OCI-M1 (cell line): ENCODE measurements around the gene PAPOLA.
"Not testable (repeated sequence)": the region's sequence is repeated elsewhere in the genome, so short reads cannot be mapped to it uniquely, and the experiment has no call there.

Experiments used
- DNase-seq: peaks from one replicate; lab custom pipeline; 2025; lab: John Stamatoyannopoulos, UW

PAPOLA gene

DNA sequence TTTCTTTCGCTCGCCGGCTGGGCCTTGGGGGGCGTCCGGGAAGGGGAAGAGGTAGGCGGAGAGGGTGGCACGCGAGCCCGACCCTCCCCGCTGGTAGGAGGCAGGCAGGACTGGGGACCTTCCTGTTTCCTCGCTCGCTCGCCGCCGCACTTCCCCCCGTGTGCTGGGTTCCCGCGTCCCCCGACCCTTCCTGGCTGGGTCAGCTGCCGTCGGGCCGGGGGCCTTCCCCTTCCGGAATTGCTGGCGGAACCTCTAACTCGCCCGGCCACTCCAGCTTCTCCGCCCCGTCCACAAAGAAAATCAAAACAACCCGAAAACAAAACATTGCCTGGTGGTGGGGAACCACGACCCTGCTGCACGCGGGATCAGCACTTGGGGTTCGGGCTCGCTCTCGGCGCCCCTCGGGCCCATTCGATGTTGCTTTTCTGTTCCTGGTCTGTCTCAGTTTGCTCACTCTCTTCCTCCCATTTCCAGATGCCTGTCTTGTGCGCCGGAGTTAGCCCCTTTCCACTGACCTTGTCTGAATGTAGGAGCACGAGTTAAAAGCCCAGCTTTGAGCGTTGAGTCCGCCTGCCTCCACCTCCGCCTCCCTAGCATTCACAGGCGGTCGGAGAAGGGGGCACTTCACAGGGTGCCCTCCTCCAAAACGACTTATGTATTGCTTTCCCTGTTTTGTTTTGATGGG, 581 bp downstream of the PAPOLA start:
- peak; percentile 62 for DNase-seq

DNA sequence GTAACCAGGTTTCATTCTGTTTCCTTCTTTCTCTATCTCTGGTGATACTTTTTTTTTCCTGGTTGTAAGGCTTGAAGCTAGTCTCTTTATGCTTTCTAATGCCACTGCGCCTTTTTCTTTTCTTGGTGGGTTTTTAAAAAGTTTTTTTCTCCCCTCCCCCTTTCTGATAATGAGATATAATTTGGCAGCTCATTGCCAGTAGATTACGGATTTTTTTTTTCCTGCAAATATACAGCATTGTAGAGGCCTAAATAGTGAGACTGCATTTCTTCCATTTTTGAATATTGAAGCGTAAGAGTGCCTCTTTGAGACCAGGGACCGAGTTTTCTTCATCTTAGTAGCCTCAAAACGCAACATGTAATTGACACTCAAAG, 1.1 kb downstream of the PAPOLA start:
- DNase-seq, result no peak

GRCh38 chr14:96504353-96504752, 2.2 kb downstream of the PAPOLA start:
- not testable (repeated sequence) for DNase-seq

DNA sequence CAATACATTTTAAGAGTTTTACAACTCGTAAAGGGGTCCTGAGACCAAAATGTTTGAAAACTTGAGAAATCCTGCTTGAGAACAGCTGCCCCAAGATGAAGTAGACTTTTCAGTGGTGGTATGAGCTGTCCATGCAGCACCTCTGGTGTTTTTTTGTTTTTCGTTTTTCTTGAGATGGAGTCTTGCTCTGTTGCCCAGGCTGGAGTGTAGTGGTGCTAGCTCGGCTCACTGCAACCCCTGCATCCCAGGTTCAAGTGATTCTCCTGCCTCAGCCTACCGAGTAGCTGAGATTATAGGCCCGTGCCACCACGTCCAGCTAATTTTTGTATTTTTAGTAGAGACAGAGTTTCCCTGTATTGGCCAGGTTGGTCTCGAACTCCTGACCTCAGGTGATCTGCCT, 5.5 kb downstream of the PAPOLA start:
- no peak for DNase-seq

GRCh38 chr14:96508900-96509299, 6.7 kb downstream of the PAPOLA start:
- no peak for DNase-seq

GRCh38 chr14:96509457-96510090, 7.4 kb downstream of the PAPOLA start:
- no peak for DNase-seq

GRCh38 chr14:96511146-96511545, 9.0 kb downstream of the PAPOLA start:
- no peak for DNase-seq

DNA sequence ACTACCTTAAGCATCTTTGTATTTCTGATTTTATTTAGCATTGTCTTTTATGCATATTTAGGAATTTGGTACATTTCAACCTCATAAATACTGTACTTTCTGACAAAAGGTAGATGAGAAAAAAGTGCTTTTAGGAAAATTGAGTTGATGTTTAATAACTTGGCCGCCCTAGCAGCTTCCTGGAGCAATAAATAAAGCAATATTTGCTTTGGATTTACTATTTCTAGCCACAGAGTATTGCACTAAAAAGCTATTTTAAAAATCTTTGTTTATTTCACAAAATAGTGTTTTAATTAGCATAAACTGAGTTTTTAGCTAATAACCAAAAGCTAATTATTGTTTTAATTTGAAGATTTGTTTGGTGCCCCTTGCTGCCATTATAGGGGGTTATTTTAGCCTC, 9.5 kb downstream of the PAPOLA start:
- DNase-seq, result no peak

DNA sequence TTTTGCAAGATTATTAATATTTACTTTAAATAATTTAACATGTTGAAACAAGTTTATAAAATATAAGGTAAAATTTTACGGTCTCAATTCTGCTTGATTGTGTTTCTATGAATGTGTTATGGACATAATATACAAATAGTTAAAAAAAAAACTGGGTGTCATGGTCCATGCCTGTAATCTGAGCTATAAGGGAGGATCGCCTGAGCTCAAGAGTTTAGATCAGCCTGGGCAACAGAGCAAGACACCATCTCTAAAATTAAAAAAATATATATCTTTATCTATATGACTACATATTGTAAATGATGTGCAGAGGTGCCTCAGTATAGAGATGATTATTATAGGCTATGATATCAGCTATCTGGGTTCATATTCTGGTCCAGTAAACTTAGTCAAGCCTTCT, 9.9 kb downstream of the PAPOLA start:
- DNase-seq, result no peak

- DNase-seq, result no peak
Measured at GRCh38 chr14:96512602-96513397, 10.6 kb downstream of the PAPOLA start.

- DNase-seq, result no peak
Measured at GRCh38 chr14:96514694-96515093, 12.5 kb downstream of the PAPOLA start.

DNA sequence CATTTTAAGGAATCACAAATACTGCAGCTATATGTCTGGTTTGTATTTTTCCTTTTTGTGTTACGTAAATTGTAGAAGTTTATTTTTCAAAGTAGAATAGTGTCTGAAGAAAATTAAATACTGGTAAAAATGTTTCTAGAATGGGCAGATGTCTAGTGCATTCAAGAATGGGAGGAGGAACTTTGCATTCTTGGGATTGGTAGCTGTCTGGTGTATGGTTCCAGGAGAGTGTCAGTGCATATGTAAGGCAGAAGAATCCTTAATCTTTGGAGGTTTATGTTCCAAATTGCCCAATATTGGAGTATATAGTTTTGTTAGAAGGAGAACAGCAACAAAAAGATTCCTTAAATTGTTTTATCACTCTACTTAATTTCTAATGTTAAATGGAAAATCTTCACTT, 13.5 kb downstream of the PAPOLA start:
- no peak for DNase-seq

GRCh38 chr14:96516351-96516750, 14.2 kb downstream of the PAPOLA start:
- DNase-seq, result no peak

GRCh38 chr14:96519970-96520369, 17.8 kb downstream of the PAPOLA start:
- no peak for DNase-seq

- DNase-seq, result no peak
Measured at GRCh38 chr14:96525452-96525851, 23.3 kb downstream of the PAPOLA start.

DNA sequence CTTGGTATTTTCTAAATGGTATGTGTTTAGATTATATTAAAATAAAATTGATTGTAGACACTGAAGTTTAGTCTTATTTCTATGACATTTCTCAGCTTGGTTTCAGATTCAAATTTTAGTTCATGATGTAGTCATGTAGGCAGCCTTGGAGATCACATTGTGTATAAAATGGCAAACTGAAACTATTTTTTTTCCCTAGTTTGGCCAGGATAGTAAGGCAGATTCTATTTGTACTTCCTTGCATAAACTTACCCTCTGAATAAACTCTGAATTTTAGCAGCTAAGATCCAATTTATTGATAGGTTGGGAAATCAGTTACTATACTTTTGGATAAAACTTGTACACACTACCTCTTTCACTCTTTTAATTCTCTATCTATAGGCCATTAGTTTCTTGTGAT, 30.4 kb downstream of the PAPOLA start:
- no peak for DNase-seq

- DNase-seq, result no peak
Measured at GRCh38 chr14:96536807-96537206, 34.6 kb downstream of the PAPOLA start.

DNA sequence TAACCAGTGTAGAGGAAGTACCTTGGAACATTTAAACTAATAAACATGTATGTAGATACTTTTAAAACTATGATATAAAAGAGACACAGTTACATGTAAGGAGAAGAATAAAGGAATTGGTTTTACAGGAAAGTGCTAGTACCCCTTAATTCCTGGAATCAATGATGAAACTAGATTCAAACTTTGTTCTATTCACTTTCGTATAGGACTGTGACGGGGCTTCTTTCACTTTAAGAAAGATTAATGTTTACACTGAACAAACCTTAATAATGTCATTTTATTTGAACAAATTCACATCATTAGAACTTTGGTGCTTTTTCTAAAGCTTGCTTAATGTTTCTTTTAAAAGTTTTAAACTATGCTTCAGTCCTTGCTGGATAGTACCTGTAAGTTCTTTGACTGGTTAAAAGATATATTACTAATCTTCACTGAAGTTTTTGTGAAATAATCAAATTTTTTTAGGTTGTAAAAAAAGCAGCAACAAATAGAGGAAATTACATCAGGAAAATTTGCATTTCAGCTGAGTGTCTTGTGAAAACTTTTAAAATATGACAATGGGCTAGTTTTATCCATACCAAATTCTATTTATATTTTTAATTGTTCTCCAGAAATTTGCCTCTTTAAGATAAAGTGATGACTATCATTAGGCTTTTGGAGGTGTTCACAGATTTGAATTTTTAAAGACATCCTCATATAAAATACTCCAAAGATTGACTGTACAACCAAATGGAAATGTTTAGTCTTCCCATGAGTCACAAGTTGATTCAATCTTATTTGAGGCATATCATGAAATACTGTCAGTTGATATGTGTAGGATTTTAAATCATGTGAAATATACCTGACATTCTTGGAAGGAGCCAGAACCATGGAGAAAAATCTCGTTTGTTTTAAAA, 36.2 kb downstream of the PAPOLA start:
- peak; percentile 75 for DNase-seq

DNA sequence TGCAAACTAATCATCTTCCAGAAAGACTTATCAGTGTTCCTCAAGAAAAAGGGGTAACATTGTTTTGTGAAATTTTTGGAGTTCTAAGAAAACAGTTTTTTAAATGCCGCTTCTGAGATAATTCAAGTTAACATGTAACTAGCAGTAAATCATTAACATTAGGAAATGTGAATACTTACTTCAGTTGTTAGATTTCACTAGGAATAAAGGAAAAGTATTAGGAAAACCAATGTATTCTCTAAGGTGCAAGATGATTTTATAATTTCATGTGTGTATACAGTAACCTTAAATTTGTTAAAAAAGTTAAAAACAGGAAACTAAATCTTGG, 36.8 kb downstream of the PAPOLA start:
- no peak for DNase-seq

GRCh38 chr14:96554315-96554910, 52.2 kb downstream of the PAPOLA start:
- DNase-seq, result no peak

DNA sequence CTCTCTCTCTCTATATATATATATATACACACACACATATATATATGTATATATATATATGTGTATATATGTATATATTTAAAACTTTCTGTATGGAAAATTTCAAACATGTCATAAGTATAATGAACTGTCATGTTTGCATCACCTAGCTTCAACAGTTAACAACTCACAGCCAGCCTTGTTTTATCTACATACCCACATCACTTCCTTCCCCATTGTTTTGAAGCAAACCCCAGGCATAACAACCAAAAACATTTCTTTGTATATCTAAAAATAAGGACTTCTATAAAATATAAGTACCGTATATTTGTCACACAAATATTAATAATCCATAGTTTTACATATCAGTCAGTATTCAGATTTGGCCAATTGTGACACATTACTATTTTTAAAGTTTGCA, 57.4 kb downstream of the PAPOLA start:
- peak; percentile 41 for DNase-seq

- DNase-seq, result no peak
Measured at GRCh38 chr14:96564389-96564788, 62.2 kb downstream of the PAPOLA start.
